LNCaP clone FGC (cell line): ENCODE measurements around the gene CRLF3.
A peak's percentile ranks its signal among the peaks of the same experiment; 100 is the strongest.

Source experiments
- DNase-seq: peaks from one replicate; pipeline ENCODE4 v3.0.0-alpha.2; 2011; ENCODE audit warnings: low read depth
- H3K4me3 ChIP-seq: 2 replicates; pipeline ENCODE4 v1.5.1; 2011; ENCODE audit warnings: mild to moderate bottlenecking, low read depth, low read length, control low read depth
- TF ChIP-seq, protein P1 (sequence below): IDR thresholded peaks from 2 replicates; pipeline ENCODE4 v1.5.1; 2012; ENCODE audit warnings: mild to moderate bottlenecking; ENCODE audit not compliant: control insufficient read depth, insufficient read depth; ENCODE audit errors: extremely low read depth

The CRLF3 gene

DNA sequence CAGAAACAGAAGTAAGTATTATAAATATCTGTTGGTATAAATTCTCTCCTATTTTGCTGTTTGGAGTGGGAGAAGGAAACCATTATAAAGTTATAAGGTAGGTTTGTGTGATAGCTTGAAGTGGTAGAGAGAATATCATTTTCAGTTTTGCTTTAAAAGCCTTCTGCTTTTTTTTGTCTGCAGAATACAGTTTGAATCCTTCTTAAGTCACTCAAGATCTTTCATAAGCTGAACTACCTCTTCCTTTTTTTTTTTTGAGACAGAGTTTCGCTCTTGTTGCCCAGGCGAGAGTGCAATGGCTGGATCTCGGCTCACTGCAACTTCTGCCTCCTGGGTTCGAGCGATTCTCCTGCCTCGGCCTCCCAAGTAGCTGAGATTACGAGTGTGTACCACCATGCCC lies 16.3 kb upstream of the CRLF3 start:
- H3K4me3 ChIP-seq = no peak overlapping the region
- DNase-seq = no peak
- TF ChIP-seq, protein P1, sequence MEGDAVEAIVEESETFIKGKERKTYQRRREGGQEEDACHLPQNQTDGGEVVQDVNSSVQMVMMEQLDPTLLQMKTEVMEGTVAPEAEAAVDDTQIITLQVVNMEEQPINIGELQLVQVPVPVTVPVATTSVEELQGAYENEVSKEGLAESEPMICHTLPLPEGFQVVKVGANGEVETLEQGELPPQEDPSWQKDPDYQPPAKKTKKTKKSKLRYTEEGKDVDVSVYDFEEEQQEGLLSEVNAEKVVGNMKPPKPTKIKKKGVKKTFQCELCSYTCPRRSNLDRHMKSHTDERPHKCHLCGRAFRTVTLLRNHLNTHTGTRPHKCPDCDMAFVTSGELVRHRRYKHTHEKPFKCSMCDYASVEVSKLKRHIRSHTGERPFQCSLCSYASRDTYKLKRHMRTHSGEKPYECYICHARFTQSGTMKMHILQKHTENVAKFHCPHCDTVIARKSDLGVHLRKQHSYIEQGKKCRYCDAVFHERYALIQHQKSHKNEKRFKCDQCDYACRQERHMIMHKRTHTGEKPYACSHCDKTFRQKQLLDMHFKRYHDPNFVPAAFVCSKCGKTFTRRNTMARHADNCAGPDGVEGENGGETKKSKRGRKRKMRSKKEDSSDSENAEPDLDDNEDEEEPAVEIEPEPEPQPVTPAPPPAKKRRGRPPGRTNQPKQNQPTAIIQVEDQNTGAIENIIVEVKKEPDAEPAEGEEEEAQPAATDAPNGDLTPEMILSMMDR = no peak

DNA sequence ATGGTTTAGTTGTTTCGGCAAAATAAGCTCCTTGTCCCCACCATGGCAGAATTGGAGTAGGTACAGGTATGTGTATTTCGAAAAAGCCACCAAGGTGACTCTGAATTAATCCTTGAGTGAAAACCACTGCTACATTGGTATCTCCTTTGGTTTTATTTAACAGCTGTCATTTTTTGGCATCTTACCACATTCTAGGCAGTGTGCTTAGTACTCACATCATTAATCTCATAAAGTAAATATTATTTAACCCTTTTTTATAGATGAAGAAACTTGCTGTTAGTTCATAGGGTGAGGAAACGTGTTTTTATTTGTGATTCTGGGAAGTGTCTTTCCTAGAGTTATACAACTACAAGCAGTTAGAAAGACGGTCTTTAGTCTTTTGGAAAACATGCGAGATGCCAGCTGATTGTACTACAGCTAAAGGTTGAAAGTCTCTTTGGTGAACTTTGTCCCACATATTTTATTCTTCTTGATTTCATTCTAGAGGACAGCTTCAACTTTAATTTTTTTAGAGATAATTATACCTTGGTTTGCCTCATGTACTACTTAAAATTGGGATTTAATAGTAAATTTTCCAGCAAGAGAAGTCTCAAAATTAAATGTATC lies 13.8 kb upstream of the CRLF3 start:
- TF ChIP-seq, protein P1 = no peak
- no peak overlapping the region for H3K4me3 ChIP-seq
- peak; percentile 89 for DNase-seq

DNA sequence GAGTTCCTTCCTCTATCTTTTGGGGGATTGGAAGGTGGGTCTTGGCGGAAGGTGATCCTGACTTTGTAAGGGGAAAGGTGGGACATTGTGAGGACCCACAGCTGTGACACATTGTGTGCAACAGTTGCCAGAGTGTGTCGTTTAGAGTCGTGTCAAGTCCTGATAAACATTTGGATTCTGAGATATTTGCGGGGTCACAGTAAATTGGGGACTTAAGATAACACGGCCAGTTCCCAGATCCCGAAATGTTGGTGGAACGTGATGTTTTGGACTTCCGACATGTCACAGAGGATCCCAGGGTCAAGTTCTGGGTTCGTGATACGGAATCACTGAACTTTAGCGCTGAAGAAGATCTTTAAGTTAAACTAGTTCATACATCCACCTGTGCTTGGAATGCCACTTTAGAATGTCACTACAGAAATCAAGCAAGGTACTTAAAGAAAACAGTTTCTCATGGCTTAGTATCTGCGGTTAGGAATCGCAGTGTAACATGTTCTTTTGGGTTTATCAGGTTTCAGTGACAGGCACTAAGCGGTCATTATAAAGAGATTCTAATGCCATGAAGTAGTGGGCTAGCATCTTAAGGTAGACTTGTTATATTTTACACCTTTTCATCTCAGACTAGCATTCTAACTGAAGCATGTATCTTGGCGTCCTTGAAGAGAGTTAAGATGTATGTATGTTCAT lies 8.1 kb upstream of the CRLF3 start:
- no peak for DNase-seq

DNA sequence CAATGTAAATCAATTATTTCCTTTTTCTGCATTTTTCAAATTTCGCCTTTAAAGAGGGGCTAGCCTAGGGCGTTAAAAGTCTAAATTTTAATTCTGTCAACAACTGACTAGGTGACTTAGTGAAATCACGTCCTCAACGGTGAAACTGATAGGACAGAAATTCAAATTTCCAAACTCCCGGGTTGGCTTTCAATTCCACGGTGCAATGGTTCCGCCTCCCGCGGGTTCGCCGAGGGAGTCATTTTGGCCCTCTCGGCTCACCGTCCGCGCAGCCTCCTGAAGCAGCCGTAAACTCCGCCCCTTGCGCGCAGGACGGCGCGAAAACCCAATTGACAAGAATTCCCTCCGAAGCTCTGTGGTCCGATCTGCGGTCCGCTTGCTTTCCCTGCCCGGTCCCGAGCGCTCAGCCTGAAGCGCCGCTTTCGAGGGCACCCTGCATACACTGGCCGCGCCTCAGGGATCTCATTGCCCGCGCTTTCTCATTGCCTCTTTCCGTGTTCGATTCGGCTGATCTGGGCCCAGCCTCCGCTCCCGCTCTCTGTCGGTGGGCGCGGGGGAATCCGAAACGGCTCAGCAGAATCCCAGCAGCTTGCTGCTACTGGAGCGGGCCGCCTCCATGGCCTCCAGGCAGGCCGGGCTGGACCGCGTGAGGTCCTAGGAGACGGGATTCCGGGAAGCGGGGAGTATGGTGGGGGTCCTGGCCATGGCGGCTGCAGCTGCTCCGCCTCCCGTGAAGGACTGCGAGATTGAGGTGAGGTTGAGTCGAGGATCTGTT lies 7.4 kb upstream of the CRLF3 start, which contains the start of gene ATAD5:
ATAD5 (plus strand) TSS at position 304 of the 775 bp plus-strand sequence; CDS start at position 686, 382 bp downstream.
- peak within 1 kb of the TSS; percentile 99 for H3K4me3 ChIP-seq
- TF ChIP-seq, protein P1 = no peak
- peak; percentile 83 for DNase-seq

More for the DNA sequence above, 8.1 kb upstream of the CRLF3 start:
- TF ChIP-seq, protein P1 = no peak
- H3K4me3 ChIP-seq = peak overlapping the region; percentile 99

DNA sequence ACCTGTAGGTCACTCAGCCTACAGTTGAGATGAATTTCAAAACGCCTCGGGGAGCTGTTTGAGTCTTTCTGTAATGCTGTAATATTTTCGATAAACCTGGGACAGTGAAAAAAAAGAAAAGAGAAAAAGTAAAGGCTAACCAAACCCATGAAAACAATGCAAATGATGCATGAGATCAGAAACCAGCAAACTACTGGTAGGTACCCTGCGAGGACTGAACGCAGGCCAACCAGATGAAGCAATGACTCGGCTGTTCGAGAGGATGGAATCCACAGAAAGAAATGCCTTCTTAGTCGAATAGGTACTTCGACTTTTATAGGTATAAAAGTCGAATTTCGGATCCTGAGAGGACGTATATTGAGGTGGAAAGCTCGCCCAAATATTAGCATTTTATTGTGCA lies 6.8 kb upstream of the CRLF3 start:
- DNase-seq = no peak
- TF ChIP-seq, protein P1 = no peak
- peak overlapping the region; percentile 99 for H3K4me3 ChIP-seq

DNA sequence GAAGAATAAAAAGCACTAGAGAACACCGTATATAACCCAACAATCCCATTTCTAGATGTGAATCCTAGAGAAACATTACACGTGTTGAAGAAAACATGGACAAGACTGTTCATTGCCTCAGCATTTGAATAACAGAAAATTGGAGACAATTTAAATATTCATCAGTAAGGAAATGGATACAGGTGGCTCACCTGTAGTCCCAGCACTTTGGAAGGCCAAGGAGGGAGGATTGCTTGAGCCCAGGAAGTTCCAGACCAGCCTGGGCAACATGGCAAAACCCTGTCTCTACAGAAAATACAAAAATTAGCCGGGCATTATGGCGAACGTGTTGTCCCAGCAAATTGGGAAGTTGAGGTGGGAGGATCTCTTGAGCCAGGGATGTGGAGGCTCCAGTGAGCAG lies 4.5 kb upstream of the CRLF3 start:
- TF ChIP-seq, protein P1 = no peak
- no peak overlapping the region for H3K4me3 ChIP-seq
- DNase-seq = no peak
